HUES6 (cell line): ENCODE data around the gene C1orf50.
"Not testable (repeated sequence)": the region's sequence is repeated elsewhere in the genome, so short reads cannot be mapped to it uniquely, and the experiment has no call there.

ENCODE experiments used
- H3K27ac ChIP-seq: 2 replicates; pipeline ENCODE4 v1.7.0; 2013; ENCODE audit warnings: low read depth, mild to moderate bottlenecking, low read length, inconsistent platforms
- H3K27me3 ChIP-seq: 2 replicates; pipeline ENCODE4 v1.6.1; 2013; ENCODE audit warnings: low read length; ENCODE audit not compliant: control insufficient read depth, insufficient read depth
- H3K36me3 ChIP-seq: 2 replicates; pipeline ENCODE4 v1.6.1; 2013; ENCODE audit warnings: low read length; ENCODE audit not compliant: control insufficient read depth, insufficient read depth
- H3K4me1 ChIP-seq: 2 replicates; pipeline ENCODE4 v1.6.1; 2013; ENCODE audit warnings: low read length; ENCODE audit not compliant: control insufficient read depth, insufficient read depth
- H3K4me3 ChIP-seq: 2 replicates; pipeline ENCODE4 v1.5.1; 2013; ENCODE audit warnings: low read depth, low read length
- H3K9ac ChIP-seq: one replicate; pipeline ENCODE4 v1.6.1; 2013; ENCODE audit warnings: mild to moderate bottlenecking, low read length
- H3K9me3 ChIP-seq: 2 replicates; pipeline ENCODE4 v1.6.1; 2013; ENCODE audit warnings: low read depth, low read length; ENCODE audit not compliant: control insufficient read depth, insufficient read depth

The C1orf50 gene

GRCh38 chr1:42766741-42767509, at the start of gene C1orf50, which contains the start of gene P3H1:
TSS of gene C1orf50 (plus strand) at chr1:42767249. CDS start at chr1:42767312, 63 bp downstream.
TSS of gene P3H1 (minus strand) at chr1:42767028. CDS start at chr1:42766971, 57 bp downstream.
- Histone ChIP-seq H3K36me3 (peaks cover 6% of the 10 kb centered on the region; the same call in 1 of the 2 replicates), H3K27ac (peak within 1 kb of the TSS; percentile 62; the same call in 1 of the 2 replicates), H3K4me1 (peaks cover 9% of the 10 kb centered on the region), H3K9me3 (no peaks in the 10 kb centered on the region), H3K27me3 (no peaks in the 10 kb centered on the region), H3K4me3 (peak within 1 kb of the TSS; percentile 80), H3K9ac (peak within 1 kb of the TSS; percentile 85)

GRCh38 chr1:42720868-42721267, 46.2 kb upstream of the C1orf50 start:
- Histone ChIP-seq H3K9ac (no peak overlapping the region), H3K27me3 (no peaks in the 10 kb centered on the region)

GRCh38 chr1:42721926-42722325, 45.1 kb upstream of the C1orf50 start:
- Histone ChIP-seq H3K4me1 (no peaks in the 10 kb centered on the region), H3K36me3 (0 out of 2 replicates have a peak, but pooled peaks cover 4% of the 10 kb centered on the region), H3K27ac (no peak overlapping the region), H3K9ac (no peak overlapping the region), H3K9me3 (no peaks in the 10 kb centered on the region), H3K4me3 (no peak overlapping the region), H3K27me3 (no peaks in the 10 kb centered on the region)

More at GRCh38 chr1:42720868-42721267, 46.2 kb upstream of the C1orf50 start:
- 0 out of 2 replicates have a peak, but pooled peaks cover 4% of the 10 kb centered on the region for H3K36me3 ChIP-seq
- no peak overlapping the region for H3K4me3 ChIP-seq
- H3K9me3 ChIP-seq: no peaks in the 10 kb centered on the region
- H3K4me1 ChIP-seq: no peaks in the 10 kb centered on the region
- H3K27ac ChIP-seq: no peak overlapping the region

GRCh38 chr1:42722403-42722802, 44.6 kb upstream of the C1orf50 start:
- not testable (repeated sequence) for H3K27ac ChIP-seq, H3K27me3 ChIP-seq, H3K36me3 ChIP-seq, H3K4me1 ChIP-seq, H3K4me3 ChIP-seq, H3K9ac ChIP-seq, H3K9me3 ChIP-seq

GRCh38 chr1:42723511-42723910, 43.5 kb upstream of the C1orf50 start:
- no peak overlapping the region for H3K27ac ChIP-seq
- no peak overlapping the region for H3K4me3 ChIP-seq
- H3K4me1 ChIP-seq: no peaks in the 10 kb centered on the region
- H3K9ac ChIP-seq: no peak overlapping the region
- no peaks in the 10 kb centered on the region for H3K9me3 ChIP-seq
- H3K36me3 ChIP-seq: 0 out of 2 replicates have a peak, but pooled peaks cover 4% of the 10 kb centered on the region
- H3K27me3 ChIP-seq: no peaks in the 10 kb centered on the region

- not testable (repeated sequence) for H3K36me3 ChIP-seq, H3K9me3 ChIP-seq, H3K4me1 ChIP-seq, H3K27ac ChIP-seq, H3K4me3 ChIP-seq, H3K9ac ChIP-seq, H3K27me3 ChIP-seq
Observed at GRCh38 chr1:42725820-42726219, 41.2 kb upstream of the C1orf50 start.

- no peaks in the 10 kb centered on the region for H3K9me3 ChIP-seq
- no peaks in the 10 kb centered on the region for H3K36me3 ChIP-seq
- no peak overlapping the region for H3K9ac ChIP-seq
- no peaks in the 10 kb centered on the region for H3K27me3 ChIP-seq
- H3K4me1 ChIP-seq: peaks cover 20% of the 10 kb centered on the region
- no peak overlapping the region for H3K4me3 ChIP-seq
- no peak overlapping the region for H3K27ac ChIP-seq
Observed at GRCh38 chr1:42730002-42730401, 37.0 kb upstream of the C1orf50 start.

- Histone ChIP-seq H3K27me3 (no peaks in the 10 kb centered on the region), H3K4me1 (peaks cover 20% of the 10 kb centered on the region), H3K4me3 (no peak overlapping the region), H3K27ac (no peak overlapping the region), H3K9ac (no peak overlapping the region), H3K9me3 (no peaks in the 10 kb centered on the region), H3K36me3 (no peaks in the 10 kb centered on the region)
Observed at GRCh38 chr1:42730988-42731387, 36.1 kb upstream of the C1orf50 start.

GRCh38 chr1:42731585-42731984, 35.5 kb upstream of the C1orf50 start:
- Histone ChIP-seq H3K27me3 (no peaks in the 10 kb centered on the region), H3K27ac (no peak overlapping the region), H3K9me3 (no peaks in the 10 kb centered on the region), H3K36me3 (no peaks in the 10 kb centered on the region), H3K9ac (no peak overlapping the region), H3K4me1 (peaks cover 23% of the 10 kb centered on the region), H3K4me3 (no peak overlapping the region)

GRCh38 chr1:42732126-42732680, 34.8 kb upstream of the C1orf50 start:
- Histone ChIP-seq H3K27me3 (no peaks in the 10 kb centered on the region), H3K4me3 (no peak overlapping the region), H3K36me3 (no peaks in the 10 kb centered on the region)

GRCh38 chr1:42733415-42734200, 33.4 kb upstream of the C1orf50 start:
- Histone ChIP-seq H3K4me3 (no peak overlapping the region), H3K27me3 (no peaks in the 10 kb centered on the region), H3K4me1 (peaks cover 23% of the 10 kb centered on the region), H3K9me3 (no peaks in the 10 kb centered on the region), H3K9ac (no peak overlapping the region), H3K36me3 (no peaks in the 10 kb centered on the region), H3K27ac (no peak overlapping the region)

More at GRCh38 chr1:42732126-42732680, 34.8 kb upstream of the C1orf50 start:
- no peaks in the 10 kb centered on the region for H3K9me3 ChIP-seq
- H3K4me1 ChIP-seq: peaks cover 23% of the 10 kb centered on the region
- H3K9ac ChIP-seq: no peak overlapping the region
- H3K27ac ChIP-seq: no peak overlapping the region
